Measurements from ENCODE around the gene CTDSP1. TPM values are rescaled to one million over a fixed set of nuclear protein-coding genes. Genes with fewer than 3 reads are reported as not detected.

The CTDSP1 gene
- total and polyA plus RNA-seq, 11 donors: 67.4 to 121 (median 93.8) TPM

GRCh38 chr2:218400930-218401881 is 1.5 kb downstream of the CTDSP1 start:
- Histone ChIP-seq H3K4me1 (peaks cover 15 to 76% (median 57%) of the 10 kb centered on the region in 12 donors), H3K27ac (peak overlapping the region; percentile 99 to 100 (median 100)), H3K27me3 (no peaks in the 10 kb centered on the region), H3K4me3 (peak overlapping the region; percentile 63 to 100 (median 96)), H3K9me3 (no peaks in the 10 kb centered on the region), H3K36me3 (peaks cover 3 to 45% (median 40%) of the 10 kb centered on the region in 9 donors)
- 26 to 46% (median 32%) methylated on average over 13 to 24 of the region's 24 CpGs for WGBS, 4 donors
- peak in 3 of 5 donors; percentile 42 to 44 (median 43) for DNase-seq
- intact Hi-C loops (cut with DNase I): loop anchor here in 5 of 10 donors (10.0 kb wide), 2 partner anchors 164 to 254 kb away; partner anchors contain the start of genes BCS1L (in 4 of the 5), ZNF142 (in 4 of the 5), CNOT9 (in 1 of the 5) and USP37 (in 1 of the 5)
- no peak for ATAC-seq
- TF ChIP-seq, protein P1, sequence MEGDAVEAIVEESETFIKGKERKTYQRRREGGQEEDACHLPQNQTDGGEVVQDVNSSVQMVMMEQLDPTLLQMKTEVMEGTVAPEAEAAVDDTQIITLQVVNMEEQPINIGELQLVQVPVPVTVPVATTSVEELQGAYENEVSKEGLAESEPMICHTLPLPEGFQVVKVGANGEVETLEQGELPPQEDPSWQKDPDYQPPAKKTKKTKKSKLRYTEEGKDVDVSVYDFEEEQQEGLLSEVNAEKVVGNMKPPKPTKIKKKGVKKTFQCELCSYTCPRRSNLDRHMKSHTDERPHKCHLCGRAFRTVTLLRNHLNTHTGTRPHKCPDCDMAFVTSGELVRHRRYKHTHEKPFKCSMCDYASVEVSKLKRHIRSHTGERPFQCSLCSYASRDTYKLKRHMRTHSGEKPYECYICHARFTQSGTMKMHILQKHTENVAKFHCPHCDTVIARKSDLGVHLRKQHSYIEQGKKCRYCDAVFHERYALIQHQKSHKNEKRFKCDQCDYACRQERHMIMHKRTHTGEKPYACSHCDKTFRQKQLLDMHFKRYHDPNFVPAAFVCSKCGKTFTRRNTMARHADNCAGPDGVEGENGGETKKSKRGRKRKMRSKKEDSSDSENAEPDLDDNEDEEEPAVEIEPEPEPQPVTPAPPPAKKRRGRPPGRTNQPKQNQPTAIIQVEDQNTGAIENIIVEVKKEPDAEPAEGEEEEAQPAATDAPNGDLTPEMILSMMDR (IDR thresholded peaks at IDR 0.05): no peak
- TF ChIP-seq POLR2A (IDR thresholded peaks at IDR 0.05): no peak

- no peak for ATAC-seq
- peaks cover 15 to 76% (median 60%) of the 10 kb centered on the region in 12 donors for H3K4me1 ChIP-seq
These were observed 2.2 kb downstream of the CTDSP1 start for GRCh38 chr2:218401890-218402289.

GRCh38 chr2:218402491-218402901 is 2.8 kb downstream of the CTDSP1 start:
- H3K4me3 ChIP-seq: peak overlapping the region in 4 of 12 donors; percentile 4 to 100 (median 56)

More at GRCh38 chr2:218401890-218402289, 2.2 kb downstream of the CTDSP1 start:
- peak overlapping the region in 10 of 12 donors; percentile 63 to 100 (median 98) for H3K4me3 ChIP-seq
- intact Hi-C loops (cut with DNase I): loop anchor here in 5 of 10 donors (10.0 kb wide), 2 partner anchors 163 to 253 kb away; partner anchors contain the start of genes BCS1L (in 4 of the 5), ZNF142 (in 4 of the 5), CNOT9 (in 1 of the 5) and USP37 (in 1 of the 5)
- H3K27me3 ChIP-seq: no peaks in the 10 kb centered on the region
- no peak for TF ChIP-seq POLR2A (IDR thresholded peaks at IDR 0.05)
- TF ChIP-seq, protein P1 (IDR thresholded peaks at IDR 0.05): no peak
- DNase-seq: peak in 2 of 5 donors; percentile 36 to 59
- no peaks in the 10 kb centered on the region for H3K9me3 ChIP-seq
- H3K36me3 ChIP-seq: peaks cover 3 to 45% (median 40%) of the 10 kb centered on the region in 9 donors
- 25 to 71% (median 43%) methylated on average over 4 to 9 of the region's 9 CpGs for WGBS, 4 donors
- peak overlapping the region in 11 of 12 donors; percentile 99 to 100 (median 100) for H3K27ac ChIP-seq

More at GRCh38 chr2:218402491-218402901, 2.8 kb downstream of the CTDSP1 start:
- 59 to 73% (median 71%) methylated on average over 4 to 8 of the region's 8 CpGs for WGBS, 4 donors
- Histone ChIP-seq H3K36me3 (peaks cover 3 to 45% (median 40%) of the 10 kb centered on the region in 9 donors), H3K9me3 (no peaks in the 10 kb centered on the region), H3K27ac (peak overlapping the region in 6 of 12 donors; percentile 43 to 100 (median 99)), H3K27me3 (no peaks in the 10 kb centered on the region), H3K4me1 (peaks cover 14 to 76% (median 60%) of the 10 kb centered on the region in 12 donors)
- TF ChIP-seq, protein P1 (IDR thresholded peaks at IDR 0.05): no peak
- TF ChIP-seq POLR2A (IDR thresholded peaks at IDR 0.05): no peak
- ATAC-seq: no peak
- intact Hi-C loops (cut with DNase I): loop anchor here in 5 of 10 donors (10.0 kb wide), 2 partner anchors 162 to 252 kb away; partner anchors contain the start of genes BCS1L (in 4 of the 5), ZNF142 (in 4 of the 5), CNOT9 (in 1 of the 5) and USP37 (in 1 of the 5)
- DNase-seq: peak in 2 of 5 donors; percentile 28 to 38

All from heart left ventricle (tissue), 16 donors.